Neural cell (in vitro differentiated cells): ENCODE measurements around the gene VPS37C. TPM values are rescaled to one million over a fixed set of nuclear protein-coding genes. Genes with fewer than 3 reads are reported as not detected.

Experiments
- H2AFZ ChIP-seq: fragments of 200-600, 300-800 bp; sonication (generic), shearing (Covaris generic); 2 replicates; pipeline ENCODE4 v1.6.0; 2014; ENCODE audit warnings: low read depth, mild to moderate bottlenecking, antibody characterized with exemption, low read length, moderate library complexity
- H3F3A ChIP-seq: fragments of 200-600 bp; shearing (Covaris generic); 2 replicates; pipeline ENCODE4 v1.6.1; 2016; ENCODE audit warnings: mild to moderate bottlenecking, moderate library complexity, mixed read lengths, antibody characterized with exemption, low read length; ENCODE audit not compliant: insufficient read depth, poor library complexity, severe bottlenecking
- H3K27ac ChIP-seq: fragments of 200-600, 300-800 bp; sonication (generic), shearing (Covaris generic); 2 replicates; pipeline ENCODE4 v1.5.1; 2014; ENCODE audit warnings: mild to moderate bottlenecking, low read length, moderate library complexity
- H3K27me3 ChIP-seq: fragments of 300-800, 200-600 bp; sonication (generic), shearing (Covaris generic); 2 replicates; pipeline ENCODE4 v1.6.0; 2014; ENCODE audit warnings: mild to moderate bottlenecking, low read depth, low read length, moderate library complexity; ENCODE audit not compliant: insufficient read depth
- H3K36me3 ChIP-seq: fragments of 300-800, 200-600 bp; sonication (generic), shearing (Covaris generic); 2 replicates; pipeline ENCODE4 v1.5.1; 2014; ENCODE audit warnings: mild to moderate bottlenecking, antibody characterized with exemption, low read length, moderate library complexity; ENCODE audit not compliant: insufficient read depth
- H3K4me2 ChIP-seq: fragments of 300-800, 200-600 bp; sonication (generic), shearing (Covaris generic); 2 replicates; pipeline ENCODE4 v1.6.0; 2014; ENCODE audit warnings: mild to moderate bottlenecking, low read length
- H3K4me3 ChIP-seq: fragments of 300-800, 200-600 bp; sonication (generic), shearing (Covaris generic); 2 replicates; pipeline ENCODE4 v1.5.1; 2014; ENCODE audit warnings: mild to moderate bottlenecking, low read length, moderate library complexity
- H3K79me2 ChIP-seq: fragments of 200-600 bp; shearing (Covaris generic); replicated peaks from 2 replicates; pipeline ENCODE4 v1.6.0; 2014; ENCODE audit warnings: mild to moderate bottlenecking, low read length, moderate library complexity; ENCODE audit not compliant: insufficient read depth
- H3K9ac ChIP-seq: fragments of 300-800, 200-600 bp; sonication (generic), shearing (Covaris generic); 2 replicates; pipeline ENCODE4 v1.6.1; 2016; ENCODE audit warnings: mild to moderate bottlenecking, low read length, mixed read lengths
- H3K9me2 ChIP-seq: fragments of 200-600 bp; shearing (Covaris generic); 2 replicates; pipeline ENCODE4 v1.6.1; 2016; ENCODE audit warnings: mild to moderate bottlenecking, low read length, mixed read lengths; ENCODE audit not compliant: insufficient read depth
- H3K9me3 ChIP-seq: fragments of 200-600, 300-800 bp; sonication (generic), shearing (Covaris generic); 2 replicates; pipeline ENCODE4 v1.6.1; 2016; ENCODE audit warnings: mild to moderate bottlenecking, mixed run types, low read length, moderate library complexity, mixed read lengths
- H4K20me1 ChIP-seq: fragments of 200-600 bp; shearing (Covaris generic); 2 replicates; pipeline ENCODE4 v1.6.1; 2016; ENCODE audit warnings: mild to moderate bottlenecking, mixed run types; ENCODE audit not compliant: insufficient read depth
- CTCF ChIP-seq: fragments of 450-650 bp; IDR thresholded peaks from 2 replicates; pipeline ENCODE4 v1.5.1; 2014; ENCODE audit warnings: antibody characterized with exemption, mild to moderate bottlenecking, moderate library complexity; ENCODE audit not compliant: poor library complexity, severe bottlenecking
- EP300 ChIP-seq: fragments of 450-650 bp; conservative IDR thresholded peaks from 2 replicates; pipeline ENCODE4 v1.6.1; 2014; ENCODE audit warnings: antibody characterized with exemption, mild to moderate bottlenecking, moderate library complexity; ENCODE audit not compliant: poor library complexity, severe bottlenecking
- EZH2 ChIP-seq: fragments of 200-600, 300-800 bp; shearing (Covaris generic), sonication (generic); IDR thresholded peaks from 2 replicates; pipeline ENCODE4 v1.6.1; 2014; ENCODE audit warnings: antibody characterized with exemption, low read length, borderline replicate concordance, mild to moderate bottlenecking; ENCODE audit not compliant: insufficient read depth, poor library complexity, severe bottlenecking
- MXI1 ChIP-seq: fragments of 450-650 bp; conservative IDR thresholded peaks from 2 replicates; pipeline ENCODE4 v1.6.1; 2014; ENCODE audit warnings: antibody characterized with exemption, mild to moderate bottlenecking; ENCODE audit not compliant: poor library complexity, severe bottlenecking
- POLR2AphosphoS5 ChIP-seq: IDR thresholded peaks from 2 replicates; pipeline ENCODE4 v1.6.1; 2012
- RAD21 ChIP-seq: fragments of 450-650 bp; conservative IDR thresholded peaks from 2 replicates; pipeline ENCODE4 v1.6.1; 2014; ENCODE audit warnings: antibody characterized with exemption, mild to moderate bottlenecking, moderate library complexity
- REST ChIP-seq: IDR thresholded peaks from 2 replicates; pipeline ENCODE4 v1.6.1; 2012; ENCODE audit warnings: borderline replicate concordance
- SMC3 ChIP-seq: fragments of 450-650 bp; conservative IDR thresholded peaks from 2 replicates; pipeline ENCODE4 v1.6.1; 2014; ENCODE audit warnings: antibody characterized with exemption, mild to moderate bottlenecking, moderate library complexity; ENCODE audit not compliant: poor library complexity
- TAF1 ChIP-seq: IDR thresholded peaks from 2 replicates; pipeline ENCODE4 v1.6.1; 2012; ENCODE audit warnings: low read depth
- polyA plus RNA-seq: library from polyadenylated mRNA; depleted of rRNA; stranded (reverse); fragments of >200 nt; gene quantifications from 2 replicates; pipeline ENCODE4 v1.2.3, GENCODE V29; 2014

Gene VPS37C
- polyA plus RNA-seq, 1 donor from 2014 or later: 7.3 TPM

- no peak overlapping the region for H3K4me2 ChIP-seq
- no peak overlapping the region for H3K9ac ChIP-seq
- H3K79me2 ChIP-seq: no peaks in the 10 kb centered on the region
- H3K27ac ChIP-seq: no peak overlapping the region
- TF ChIP-seq CTCF: no peak
- no peak for TF ChIP-seq EZH2
- no peak for TF ChIP-seq MXI1
- TF ChIP-seq REST: no peak
- TF ChIP-seq SMC3: no peak
- TF ChIP-seq TAF1: no peak
- no peak for TF ChIP-seq RAD21
- no peak for TF ChIP-seq EP300
- TF ChIP-seq POLR2AphosphoS5: no peak
- no peaks in the 10 kb centered on the region for H3K9me3 ChIP-seq
- H4K20me1 ChIP-seq: no peaks in the 10 kb centered on the region
- H3K27me3 ChIP-seq: no peaks in the 10 kb centered on the region
- H3K4me3 ChIP-seq: no peak overlapping the region
- no peaks in the 10 kb centered on the region for H3K9me2 ChIP-seq
- H3K36me3 ChIP-seq: no peaks in the 10 kb centered on the region
- H3F3A ChIP-seq: no peaks in the 10 kb centered on the region
- H2AFZ ChIP-seq: no peak overlapping the region
Observed at GRCh38 chr11:61194169-61194671, 33.0 kb upstream of the VPS37C start.

GRCh38 chr11:61193596-61193995 lies 32.4 kb upstream of the VPS37C start:
- TF ChIP-seq TAF1 (no peak), REST (no peak), SMC3 (no peak), POLR2AphosphoS5 (no peak), EZH2 (no peak), RAD21 (no peak), CTCF (no peak), EP300 (no peak), MXI1 (no peak)
- Histone ChIP-seq H3K4me3 (no peak overlapping the region), H3K4me2 (no peak overlapping the region), H3K27ac (no peak overlapping the region), H3K9me2 (no peaks in the 10 kb centered on the region), H3K79me2 (no peaks in the 10 kb centered on the region), H3K9ac (no peak overlapping the region), H3K36me3 (no peaks in the 10 kb centered on the region), H3F3A (no peaks in the 10 kb centered on the region), H3K9me3 (no peaks in the 10 kb centered on the region), H4K20me1 (no peaks in the 10 kb centered on the region), H3K27me3 (no peaks in the 10 kb centered on the region), H2AFZ (no peak overlapping the region)
